Activated CD8-positive, alpha-beta memory T cell treated with anti-CD3 and anti-CD28 coated beads for 4 hours (primary cell): Measurements from ENCODE around the gene GPR12.
"Not testable (repeated sequence)": the region's sequence is repeated elsewhere in the genome, so short reads cannot be mapped to it uniquely, and the experiment has no call there.

ENCODE experiments used
- DNase-seq, 2 donors: peaks; one replicate each; pipeline ENCODE4 v3.0.0-alpha.2; 2020; ENCODE audit warnings: low read depth in 2 of 2

Gene GPR12

DNA sequence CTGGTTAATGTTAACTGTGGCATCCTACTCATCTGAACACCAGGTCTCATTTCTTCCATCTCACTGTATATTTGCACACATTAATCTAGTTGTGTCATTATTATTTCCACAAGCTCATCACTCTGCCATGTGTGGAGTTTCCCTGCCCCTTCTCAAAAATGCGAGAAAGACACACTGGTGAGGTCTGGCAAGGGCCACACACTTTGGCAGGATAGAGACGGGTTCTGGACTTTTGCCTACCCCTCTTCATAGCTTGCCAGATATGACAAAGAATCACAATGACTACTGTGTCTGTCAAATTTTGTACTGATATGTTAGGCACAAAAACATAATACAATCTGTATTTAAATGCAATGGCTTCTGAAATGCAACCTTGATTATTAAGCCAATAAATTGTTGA lies 12.9 kb downstream of the GPR12 start:
- DNase-seq: no peak

DNA sequence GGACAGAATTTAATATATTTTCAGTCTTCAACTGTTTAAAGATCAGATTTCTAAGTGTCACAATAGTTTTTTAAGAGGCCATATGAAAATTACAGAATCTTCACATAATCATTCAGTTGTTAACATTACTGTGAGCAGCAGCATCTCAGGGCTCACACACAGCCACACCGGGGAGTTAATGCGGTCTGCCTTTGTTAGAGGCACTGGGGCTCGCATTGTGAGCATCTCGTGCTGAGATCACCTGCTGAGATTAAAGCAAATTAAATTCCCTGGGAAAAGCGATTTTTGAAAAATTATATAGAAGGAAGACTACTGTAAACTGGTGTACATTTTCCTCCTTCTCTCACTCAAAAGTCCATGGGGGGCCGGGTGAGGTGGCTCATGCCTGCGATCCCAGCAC lies 16.6 kb downstream of the GPR12 start:
- DNase-seq: no peak

DNA sequence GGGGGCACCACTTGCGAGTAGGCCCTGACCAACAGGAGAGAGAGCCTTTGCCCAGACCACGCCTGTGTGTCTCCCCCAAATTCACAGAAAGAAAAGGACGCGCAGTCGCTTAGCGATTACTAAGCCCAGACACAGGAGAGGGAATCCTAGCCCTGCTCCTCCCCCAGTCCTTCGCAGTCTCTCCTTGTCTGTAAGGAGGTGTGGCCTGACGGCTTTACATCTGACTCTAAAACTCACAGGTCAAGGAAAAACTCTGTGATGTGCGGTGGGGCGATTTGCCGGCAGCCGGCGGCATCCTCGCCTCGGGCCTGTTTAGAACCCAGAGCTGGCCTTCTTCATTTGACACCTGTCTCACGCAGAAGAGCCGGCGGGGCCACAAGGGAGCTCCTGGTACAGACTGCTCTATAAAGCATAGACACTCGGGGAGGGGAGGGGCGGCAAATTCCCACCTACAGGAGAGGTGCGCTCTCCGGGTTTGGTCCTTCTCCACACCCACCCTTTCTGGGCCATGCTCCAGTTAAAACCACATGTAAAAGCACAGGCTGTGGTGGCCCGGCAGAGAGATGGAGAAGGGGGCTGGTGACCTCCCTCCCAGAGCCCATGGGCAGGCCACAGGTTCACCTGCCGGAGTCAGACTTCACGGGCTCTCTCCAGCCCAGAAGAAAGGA lies 17.8 kb downstream of the GPR12 start:
- DNase-seq: no peak

DNA sequence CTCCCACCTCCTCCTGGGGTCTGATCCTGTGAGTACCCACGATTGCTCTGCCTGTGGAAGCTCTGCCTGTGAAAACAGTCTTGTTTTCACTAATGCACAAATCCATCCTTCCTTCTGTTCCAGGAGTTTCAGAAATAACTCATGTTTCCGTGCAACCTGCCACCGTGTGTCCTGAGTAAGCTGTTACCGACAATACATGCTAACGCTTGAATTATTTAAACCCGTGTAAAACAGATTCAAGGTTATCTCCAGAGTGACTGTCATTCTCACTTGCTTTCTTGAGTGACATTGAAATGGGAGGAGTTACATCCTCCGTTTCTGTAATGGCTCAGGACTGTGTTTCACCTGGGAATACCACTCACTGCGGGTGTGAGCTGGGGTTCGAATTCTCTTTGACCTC lies 24.9 kb downstream of the GPR12 start:
- no peak for DNase-seq

DNA sequence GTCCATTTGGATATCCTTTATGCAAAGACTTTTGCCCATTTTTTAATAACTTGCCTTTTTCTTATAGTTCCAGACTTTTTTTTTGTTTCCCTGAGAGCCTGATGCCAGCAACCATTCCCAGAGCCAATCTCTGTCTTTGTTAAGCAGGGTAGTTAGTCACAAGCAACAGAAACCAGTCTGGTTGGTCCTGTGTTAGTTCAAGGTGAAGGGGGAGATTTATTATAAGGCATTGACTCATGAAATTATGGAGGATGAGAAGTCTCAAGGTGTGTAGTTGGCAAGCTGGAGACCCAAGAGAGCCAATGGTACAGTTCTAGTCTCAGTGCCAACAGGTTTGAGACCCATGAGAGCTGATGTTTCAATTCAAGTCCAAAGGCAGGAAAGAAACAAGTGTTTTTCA lies 33.0 kb downstream of the GPR12 start:
- DNase-seq: no peak

DNA sequence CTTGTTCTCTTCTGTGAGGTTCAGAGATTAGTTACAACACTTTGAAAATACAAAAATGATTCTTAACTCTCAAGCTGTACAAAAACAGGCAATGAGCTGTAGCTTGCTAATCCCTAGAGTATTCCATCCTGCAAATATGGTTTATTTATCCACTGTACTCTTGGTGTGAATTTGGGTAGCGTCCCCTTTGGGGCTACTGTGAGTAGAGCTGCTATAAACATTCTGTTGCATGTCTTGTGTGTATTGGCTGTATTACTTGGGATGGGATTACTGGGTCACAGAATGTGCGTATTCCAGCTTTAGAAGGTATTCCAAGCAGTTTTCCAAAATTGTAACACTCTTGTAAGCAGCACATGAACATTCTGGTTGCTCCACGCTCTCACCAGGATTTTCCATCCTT lies 33.5 kb downstream of the GPR12 start:
- DNase-seq: no peak

DNA sequence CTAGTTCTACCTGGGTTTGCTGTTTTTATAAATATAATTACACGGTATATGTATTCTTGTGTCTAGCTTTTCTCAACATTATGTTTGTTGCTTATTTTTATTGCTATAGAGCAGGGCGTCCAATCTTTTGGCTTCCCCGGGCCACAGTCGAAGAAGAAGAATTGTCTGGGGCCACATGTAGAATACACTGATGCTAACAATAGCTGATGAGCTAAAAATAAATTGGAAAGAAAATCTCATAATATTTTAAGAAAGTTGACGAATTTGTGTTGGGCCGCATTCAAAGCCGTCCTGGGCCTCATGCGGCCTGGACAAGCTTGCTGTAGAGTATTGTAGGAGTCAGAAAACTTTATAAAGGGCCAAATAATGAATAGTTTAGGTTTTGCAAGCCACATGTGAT lies 33.9 kb downstream of the GPR12 start:
- DNase-seq: no peak

DNA sequence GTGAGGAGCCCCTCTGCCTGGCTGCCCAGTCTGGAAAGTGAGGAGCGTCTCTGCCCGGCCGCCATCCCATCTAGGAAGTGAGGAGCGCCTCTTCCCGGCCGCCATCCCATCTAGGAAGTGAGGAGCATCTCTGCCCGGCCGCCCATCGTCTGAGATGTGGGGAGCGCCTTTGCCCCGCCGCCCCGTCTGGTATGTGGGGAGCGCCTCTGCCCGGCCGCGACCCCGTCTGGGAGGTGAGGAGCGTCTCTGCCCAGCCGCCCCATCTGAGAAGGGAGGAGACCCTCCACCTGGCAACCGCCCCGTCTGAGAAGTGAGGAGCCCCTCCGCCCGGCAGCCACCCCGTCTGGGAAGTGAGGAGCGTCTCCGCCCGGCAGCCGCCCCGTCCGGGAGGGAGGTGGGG lies 37.0 kb downstream of the GPR12 start:
- DNase-seq: not testable (repeated sequence)

DNA sequence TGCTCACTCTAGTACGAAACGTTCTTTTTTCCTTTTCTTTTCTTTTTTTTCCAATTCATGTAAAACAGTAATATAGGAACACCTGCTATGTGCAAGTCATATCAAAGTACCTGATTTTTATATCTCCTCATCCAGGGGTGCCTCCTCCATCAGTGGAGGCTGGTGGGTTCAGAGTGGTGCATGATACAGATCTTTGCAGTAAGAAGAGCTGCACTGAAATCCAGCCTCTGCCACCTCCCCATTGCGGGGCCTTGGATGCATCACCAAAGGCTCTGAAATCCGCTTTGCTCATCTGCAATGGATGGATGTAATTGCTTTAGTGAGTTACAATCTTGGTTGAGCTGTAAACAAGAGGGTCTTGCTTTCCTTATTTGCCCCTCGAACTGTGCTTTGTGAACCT lies 38.3 kb downstream of the GPR12 start:
- no peak for DNase-seq

DNA sequence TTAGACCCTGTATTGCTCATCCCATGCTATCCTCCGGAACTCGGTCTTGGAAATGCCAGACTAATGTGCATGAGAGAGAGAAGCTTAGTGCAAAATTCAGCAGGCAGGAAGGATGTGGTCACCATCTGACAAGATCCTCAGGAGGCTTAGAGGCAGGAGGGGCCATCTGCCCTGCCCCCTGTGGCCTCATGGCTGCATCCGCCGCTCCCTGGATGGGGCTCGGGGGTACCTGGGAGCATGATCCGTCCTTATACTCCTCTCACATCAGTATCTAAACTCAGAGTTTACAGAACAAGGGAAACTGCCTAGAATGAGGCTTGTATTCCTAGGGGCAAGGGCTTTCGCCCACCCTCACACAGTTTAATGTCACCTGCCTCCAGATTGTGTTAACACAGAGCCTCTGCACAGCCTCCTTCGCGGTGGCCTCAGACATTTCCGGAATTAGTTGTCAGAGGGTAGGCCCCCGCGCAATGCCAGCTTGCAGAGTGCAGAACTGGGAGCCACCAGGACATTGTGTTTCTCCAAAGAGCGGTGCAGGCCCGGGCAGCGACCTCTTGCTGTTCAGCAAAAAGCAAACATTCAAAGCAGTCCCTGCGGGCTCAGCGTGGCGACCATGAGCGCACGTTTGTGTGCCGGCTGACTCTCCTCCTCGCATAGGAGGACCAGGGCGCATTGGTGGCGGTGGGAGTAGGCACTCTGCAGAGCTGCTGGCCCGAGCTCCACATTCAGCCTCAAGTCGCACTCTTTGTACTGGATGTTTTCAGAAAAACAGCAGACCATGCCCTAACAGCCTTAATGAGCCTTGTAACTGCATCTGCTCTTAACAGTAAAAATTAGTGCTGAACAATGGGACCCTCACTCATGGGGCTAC lies 39.1 kb downstream of the GPR12 start:
- DNase-seq: peak in 1 of 2 donors; percentile 0

DNA sequence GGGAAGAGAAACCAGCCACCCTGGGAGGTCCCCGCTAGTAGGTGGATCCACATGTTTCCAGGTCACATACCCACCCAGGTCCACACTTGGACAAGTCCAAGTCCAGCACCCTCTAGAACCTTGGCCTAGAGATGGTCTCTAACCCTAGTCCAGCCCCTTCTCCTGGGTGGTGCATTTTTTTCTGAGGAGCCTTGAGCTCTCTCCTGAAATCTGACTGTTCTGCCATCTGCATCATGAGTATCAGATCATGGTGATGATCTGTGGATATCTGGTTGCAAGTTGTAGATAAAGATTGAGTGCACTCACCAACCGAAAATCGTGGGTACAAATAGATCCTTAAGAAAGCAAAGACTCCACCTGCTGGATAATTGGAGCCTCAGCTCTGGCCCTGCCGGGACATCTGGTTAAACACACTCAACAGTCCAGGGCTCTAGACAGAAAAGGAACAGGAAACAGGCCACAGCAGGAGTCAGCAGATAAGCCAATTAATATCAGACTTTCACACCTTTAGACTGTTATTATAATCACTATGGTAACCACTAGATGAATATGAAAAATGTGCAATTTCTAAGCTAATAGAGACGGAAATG lies 41.1 kb downstream of the GPR12 start:
- DNase-seq: no peak

DNA sequence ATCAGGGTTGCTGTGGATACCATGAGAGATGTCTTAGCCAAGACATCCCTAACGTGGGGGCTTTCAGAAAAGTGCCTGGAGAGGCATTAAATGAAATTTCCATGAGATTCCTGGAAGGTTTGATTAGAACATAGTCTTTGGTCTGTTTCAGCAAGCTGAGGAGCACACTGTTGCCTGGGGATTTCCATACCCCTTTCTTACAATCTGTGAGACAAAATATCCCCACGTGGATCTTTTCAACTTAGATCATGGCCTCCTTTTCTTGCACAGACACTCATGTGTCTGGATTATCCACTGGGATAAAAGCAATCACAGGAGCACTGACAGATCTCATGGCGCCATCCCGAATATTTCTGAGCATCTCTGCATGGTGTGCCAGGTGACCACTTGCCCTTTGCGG lies 41.7 kb downstream of the GPR12 start:
- no peak for DNase-seq

DNA sequence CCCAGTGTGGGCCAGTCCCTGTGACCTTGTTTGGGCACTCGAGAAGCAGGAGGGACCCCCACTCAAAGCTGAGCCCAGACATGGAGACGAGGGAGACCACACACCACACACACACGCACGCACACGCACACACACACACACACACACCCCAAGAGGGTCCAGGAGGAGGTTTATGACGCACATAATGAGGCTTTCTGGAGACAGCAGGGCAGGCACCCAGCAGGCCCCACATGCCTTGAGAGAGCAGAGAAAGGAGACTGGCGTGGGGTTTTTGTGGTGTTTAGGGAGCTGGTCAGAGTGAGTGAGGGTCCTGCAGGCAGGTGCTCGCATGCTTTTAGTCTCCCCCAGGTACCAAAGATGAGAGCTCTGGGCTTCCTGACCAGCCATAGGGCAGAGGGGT lies 42.4 kb downstream of the GPR12 start:
- no peak for DNase-seq

DNA sequence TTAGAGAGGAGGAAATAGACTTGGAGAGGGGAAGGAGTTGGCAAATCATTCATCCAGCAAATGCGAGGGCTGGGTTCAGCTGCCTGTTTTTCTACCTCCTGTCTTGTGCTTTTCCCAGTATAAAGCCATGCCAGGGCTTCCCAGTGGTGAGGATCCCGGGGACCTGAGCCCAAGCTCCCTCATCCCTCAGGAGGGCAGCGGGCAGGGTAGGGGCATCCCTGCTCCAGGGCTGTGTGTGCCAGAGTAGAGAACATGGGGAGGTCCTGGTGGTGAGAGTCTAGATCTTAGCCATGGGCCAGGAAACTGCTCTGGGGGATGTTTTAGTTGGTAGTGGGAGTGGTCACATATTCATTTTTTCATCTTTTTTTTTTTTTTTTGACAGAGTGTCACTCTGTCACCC lies 43.6 kb downstream of the GPR12 start:
- DNase-seq: no peak

DNA sequence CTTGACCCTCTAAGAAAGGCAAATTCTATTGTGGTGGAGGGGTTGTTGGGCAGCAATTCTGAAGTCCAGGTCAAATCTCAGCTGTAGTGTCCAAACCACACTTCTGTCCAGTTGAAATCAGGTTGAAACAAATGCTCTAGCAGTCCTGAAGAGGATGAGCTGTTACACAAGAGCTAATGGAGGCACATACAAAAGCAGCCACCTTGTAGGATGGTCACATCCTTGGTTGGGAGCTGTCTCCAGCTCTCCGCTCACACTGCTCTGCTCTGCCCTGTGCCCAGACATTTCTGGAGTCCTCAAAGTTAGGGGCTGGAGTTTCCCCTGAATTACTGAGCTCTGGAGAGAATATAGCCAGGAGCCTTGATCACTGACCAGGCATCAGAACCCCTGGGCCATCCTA lies 47.2 kb downstream of the GPR12 start:
- DNase-seq: no peak

DNA sequence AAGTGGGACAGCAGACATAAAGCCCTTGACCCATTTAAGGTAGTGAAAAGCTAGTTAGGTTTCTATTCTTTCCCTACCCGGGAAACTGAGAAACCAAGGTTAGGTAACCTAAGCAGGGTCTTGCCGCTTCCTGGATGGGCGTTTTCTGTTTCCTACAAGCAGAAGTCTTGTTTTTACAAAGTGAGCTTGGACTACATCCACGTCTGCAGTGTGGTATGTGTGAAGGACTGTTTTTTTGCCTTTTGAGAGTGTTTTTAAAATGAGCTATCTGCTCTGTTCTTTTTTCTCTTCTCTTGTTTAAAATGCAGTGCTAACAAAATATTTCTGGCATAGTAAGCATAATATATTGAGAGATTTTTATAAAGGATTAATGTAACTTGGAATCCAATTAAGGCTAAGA lies 49.4 kb downstream of the GPR12 start:
- no peak for DNase-seq

DNA sequence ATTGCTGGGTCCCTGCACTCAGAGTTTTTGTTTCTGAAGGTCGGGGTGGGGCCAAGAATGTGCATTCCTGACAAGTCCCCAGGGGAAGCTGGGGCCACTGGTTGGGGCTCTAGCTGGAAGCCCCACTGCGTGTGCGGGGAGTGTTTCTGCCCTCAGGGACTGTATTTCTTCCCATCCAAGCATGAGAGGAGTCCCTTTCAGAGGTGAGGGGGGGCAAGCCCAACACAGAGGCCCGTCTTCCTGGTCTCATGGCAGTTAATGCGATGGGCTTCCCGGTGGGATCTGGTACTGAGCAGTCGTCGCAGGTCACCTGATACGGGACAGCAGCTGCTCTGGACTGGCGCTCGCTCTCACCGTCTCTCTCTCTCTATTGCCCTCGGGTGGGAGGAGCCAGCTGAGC lies 50.4 kb downstream of the GPR12 start:
- no peak for DNase-seq

DNA sequence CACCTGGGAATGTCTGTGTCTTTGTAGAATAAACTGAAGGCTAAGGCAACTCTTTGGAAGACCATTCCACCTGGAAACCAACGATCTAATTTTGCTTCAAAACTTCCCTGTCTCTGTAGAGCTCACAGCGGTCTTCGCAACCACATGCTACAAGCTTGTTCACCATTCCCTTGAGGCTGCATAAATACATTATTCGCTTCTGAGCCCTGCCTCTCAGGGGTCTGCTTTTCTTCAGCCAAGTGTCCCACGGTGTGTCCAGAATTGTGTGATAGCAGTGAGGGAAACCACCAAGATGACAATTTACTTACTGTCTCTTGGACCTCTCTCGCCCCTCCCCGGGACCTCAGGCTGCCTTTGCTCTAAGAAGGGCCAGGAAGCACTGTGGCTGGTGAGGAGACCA lies 51.1 kb downstream of the GPR12 start:
- no peak for DNase-seq

DNA sequence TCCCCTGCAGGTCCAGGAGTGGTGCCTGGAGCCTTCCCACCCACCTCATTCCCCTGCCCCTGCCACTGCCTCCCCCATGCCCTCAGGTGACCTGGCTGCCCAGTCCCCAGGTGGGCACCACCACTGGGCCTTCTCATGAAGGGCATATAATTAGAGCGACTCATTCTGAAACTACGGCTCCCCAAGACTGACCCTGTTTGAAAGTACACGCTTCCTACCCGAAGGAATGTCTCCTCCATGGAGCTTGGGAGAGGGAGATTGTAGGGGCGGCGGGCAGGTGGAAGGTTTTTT lies 52.6 kb downstream of the GPR12 start:
- no peak for DNase-seq

DNA sequence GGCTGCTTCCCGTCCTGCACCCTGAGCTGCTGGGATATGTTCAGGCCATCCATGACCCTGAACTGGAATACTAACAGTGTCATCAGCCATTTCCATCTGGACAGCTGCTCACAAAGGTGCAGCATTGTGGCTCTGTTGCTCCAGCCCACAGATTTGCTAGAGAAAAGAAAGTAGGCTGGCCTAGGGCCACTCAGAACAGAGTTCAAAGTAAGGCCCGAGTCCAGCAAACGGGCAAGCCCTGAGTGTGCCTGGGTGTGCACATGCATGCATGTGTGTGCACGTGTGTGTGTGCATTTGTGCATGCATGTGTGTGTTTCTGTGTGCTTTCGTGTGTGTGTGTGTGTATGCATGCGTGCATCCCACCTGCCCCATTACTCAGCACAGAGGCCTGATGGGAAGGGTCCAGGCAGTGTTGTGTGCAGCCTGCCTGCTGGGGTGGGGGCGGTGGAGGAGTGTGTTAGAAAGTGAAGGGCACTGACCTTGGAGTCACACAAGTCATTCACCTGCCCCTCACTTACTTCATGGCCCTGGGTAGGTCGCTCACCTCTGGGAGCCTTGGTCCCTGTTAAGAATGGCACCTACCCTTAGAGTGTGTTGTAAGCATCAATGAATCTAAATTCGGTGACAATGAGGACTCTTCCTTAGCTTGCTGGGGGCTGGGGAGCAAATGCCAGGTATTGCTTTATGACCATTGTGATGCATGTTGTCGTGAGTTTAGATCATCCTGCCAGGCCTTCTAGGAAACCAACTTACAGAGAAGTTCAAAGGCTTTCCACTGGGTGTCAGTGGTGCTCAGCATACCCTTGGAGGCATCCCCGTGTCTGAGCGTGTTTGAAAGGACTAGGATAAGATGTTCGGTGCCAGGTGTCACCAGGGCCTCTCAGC lies 53.2 kb downstream of the GPR12 start:
- peak in 1 of 2 donors; percentile 9 for DNase-seq

DNA sequence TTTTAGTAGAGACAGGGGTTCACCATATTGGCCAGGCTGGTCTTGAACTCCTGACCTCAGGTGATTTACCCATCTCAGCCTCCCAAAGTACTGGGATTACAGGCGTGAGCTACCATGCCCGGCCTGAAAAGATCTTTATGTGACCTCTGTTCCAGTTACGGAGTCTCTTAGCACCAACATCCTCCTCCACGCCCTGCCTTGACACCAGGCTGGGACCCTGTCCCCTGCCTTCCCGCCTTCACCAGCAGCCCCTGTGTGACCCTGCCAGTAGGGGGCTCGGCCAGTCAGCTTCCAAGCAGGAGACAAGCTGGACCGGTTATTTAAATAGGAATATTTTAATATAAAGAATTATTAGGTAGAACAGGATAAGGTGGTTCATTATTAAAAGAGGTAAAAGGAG lies 54.2 kb downstream of the GPR12 start:
- DNase-seq: no peak

DNA sequence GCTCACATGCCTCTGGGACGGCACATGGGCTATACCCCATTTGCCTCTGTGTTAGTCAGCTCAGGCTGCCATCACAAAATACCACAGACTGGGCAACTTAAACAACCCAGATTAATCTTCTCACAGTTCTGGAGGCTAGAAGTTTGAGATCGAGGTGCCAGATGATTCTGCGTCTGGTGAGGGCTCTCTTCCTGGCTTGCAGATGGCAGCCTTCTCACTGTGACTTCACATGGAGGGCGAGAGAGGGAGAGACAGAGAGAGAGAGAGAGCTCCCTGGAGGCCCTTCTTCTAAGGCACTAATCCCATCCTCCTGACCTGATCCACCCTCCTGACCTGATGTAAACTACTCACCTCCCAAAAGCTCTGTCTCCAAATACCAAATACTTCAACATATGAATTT lies 55.0 kb downstream of the GPR12 start:
- DNase-seq: no peak
